Measurements from ENCODE around the gene RPL22.
"Not testable (repeated sequence)": the region's sequence is repeated elsewhere in the genome, so short reads cannot be mapped to it uniquely, and the experiment has no call there.

Gene RPL22

GRCh38 chr1:6233376-6233775, 34.0 kb upstream of the RPL22 start:
- no peak for DNase-seq

GRCh38 chr1:6225651-6226050, 26.3 kb upstream of the RPL22 start:
- DNase-seq, result no peak

GRCh38 chr1:6224718-6225117, 25.3 kb upstream of the RPL22 start:
- DNase-seq, result no peak

GRCh38 chr1:6223617-6224016, 24.2 kb upstream of the RPL22 start:
- DNase-seq, result no peak

- no peak for DNase-seq
Observed at GRCh38 chr1:6222636-6223035, 23.2 kb upstream of the RPL22 start.

GRCh38 chr1:6221210-6221784, 21.9 kb upstream of the RPL22 start:
- DNase-seq, result no peak

GRCh38 chr1:6220236-6220635, 20.8 kb upstream of the RPL22 start:
- DNase-seq, result no peak

- not testable (repeated sequence) for DNase-seq
Observed at GRCh38 chr1:6219641-6220040, 20.2 kb upstream of the RPL22 start.

GRCh38 chr1:6218375-6219164, 19.2 kb upstream of the RPL22 start:
- DNase-seq, result no peak

GRCh38 chr1:6212193-6212959, 13.0 kb upstream of the RPL22 start:
- no peak for DNase-seq

GRCh38 chr1:6211731-6212130, 12.3 kb upstream of the RPL22 start:
- no peak for DNase-seq

GRCh38 chr1:6210591-6211355, 11.4 kb upstream of the RPL22 start:
- DNase-seq, result no peak

- DNase-seq, result no peak
Observed at GRCh38 chr1:6209661-6210580, 10.5 kb upstream of the RPL22 start.

- DNase-seq, result no peak
Observed at GRCh38 chr1:6208723-6209660, 9.6 kb upstream of the RPL22 start.

- DNase-seq, result no peak
Observed at GRCh38 chr1:6207921-6208320, 8.5 kb upstream of the RPL22 start.

- DNase-seq, result no peak
Observed at GRCh38 chr1:6207075-6207885, 7.9 kb upstream of the RPL22 start.

GRCh38 chr1:6206520-6206855, 7.1 kb upstream of the RPL22 start:
- DNase-seq, result no peak

- peak; percentile 37 for DNase-seq
Observed at GRCh38 chr1:6205849-6206519, 6.6 kb upstream of the RPL22 start, which contains the start of gene RNF207. Gene RNF207, plus strand, starts transcription at chr1:6206119. Its CDS starts 417 bp downstream, at chr1:6206536.

GRCh38 chr1:6202256-6202655, 2.9 kb upstream of the RPL22 start:
- DNase-seq, result no peak

Measured in activated CD8-positive, alpha-beta memory T cell treated with anti-CD3 and anti-CD28 coated beads, Interleukin-2, amount 50 U/mL, for 4 hours (primary cell).